ENCODE measurements around the gene C11orf52.

Gene C11orf52

GRCh38 chr11:111906680-111907079 lies 12.0 kb upstream of the C11orf52 start:
- H3K4me3 ChIP-seq (ENCODE audit: low read depth, low read length), result no peak overlapping the region
- DNase-seq (ENCODE audit: low read depth), result no peak
- TF ChIP-seq CTCF (IDR thresholded peaks at IDR 0.05; ENCODE audit: control insufficient read depth, extremely low read depth, insufficient read depth), result no peak

GRCh38 chr11:111908639-111909305 lies 9.9 kb upstream of the C11orf52 start:
- DNase-seq (ENCODE audit: low read depth), result no peak
- no peak overlapping the region for H3K4me3 ChIP-seq (ENCODE audit: low read depth, low read length)
- TF ChIP-seq CTCF (IDR thresholded peaks at IDR 0.05; ENCODE audit: control insufficient read depth, extremely low read depth, insufficient read depth), result no peak

GRCh38 chr11:111909378-111909777 lies 9.3 kb upstream of the C11orf52 start:
- H3K4me3 ChIP-seq (ENCODE audit: low read depth, low read length), result no peak overlapping the region
- no peak for TF ChIP-seq CTCF (IDR thresholded peaks at IDR 0.05; ENCODE audit: control insufficient read depth, extremely low read depth, insufficient read depth)
- no peak for DNase-seq (ENCODE audit: low read depth)

- no peak for TF ChIP-seq CTCF (IDR thresholded peaks at IDR 0.05; ENCODE audit: control insufficient read depth, extremely low read depth, insufficient read depth)
- DNase-seq (ENCODE audit: low read depth), result no peak
- no peak overlapping the region for H3K4me3 ChIP-seq (ENCODE audit: low read depth, low read length)
Measured at GRCh38 chr11:111910676-111911562, 7.8 kb upstream of the C11orf52 start.

- no peak for TF ChIP-seq CTCF (IDR thresholded peaks at IDR 0.05; ENCODE audit: control insufficient read depth, extremely low read depth, insufficient read depth)
- H3K4me3 ChIP-seq (ENCODE audit: low read depth, low read length), result no peak within 1 kb of the TSS
- no peak for DNase-seq (ENCODE audit: low read depth)
Measured at GRCh38 chr11:111911563-111912401, 6.9 kb upstream of the C11orf52 start, which contains the start of gene CRYAB. TSS of gene CRYAB (minus strand) at chr11:111911770. CDS start at chr11:111911724, 46 bp downstream.

GRCh38 chr11:111912535-111912934 lies 6.2 kb upstream of the C11orf52 start, which contains the start of gene HSPB2:
TSS of gene HSPB2 (plus strand) at chr11:111912734. CDS start at chr11:111912830, 96 bp downstream.
- DNase-seq (ENCODE audit: low read depth), result no peak
- no peak within 1 kb of the TSS for H3K4me3 ChIP-seq (ENCODE audit: low read depth, low read length)
- no peak for TF ChIP-seq CTCF (IDR thresholded peaks at IDR 0.05; ENCODE audit: control insufficient read depth, extremely low read depth, insufficient read depth)
